BLaER1 treated with 17β-estradiol and CSF1 and Interleukin-3, amounts not matched to agents 10 nM and 100 nM (cell line): ENCODE data around the gene EFTUD2.

Experiments
- H3K27ac ChIP-seq, 11 experiments: shearing (Covaris generic); formaldehyde crosslinking; 2 replicates each; pipeline ENCODE4 v1.8.1; 2022
- H3K27me3 ChIP-seq, 11 experiments: shearing (Covaris generic); formaldehyde crosslinking; 2 replicates each; pipeline ENCODE4 v1.8.1; 2022
- H3K36me3 ChIP-seq, 11 experiments: shearing (Covaris generic); formaldehyde crosslinking; 2 replicates each; pipeline ENCODE4 v1.8.1; 2022
- H3K4me1 ChIP-seq, 10 experiments: shearing (Covaris generic); formaldehyde crosslinking; 2 replicates each; pipeline ENCODE4 v1.8.1; 2022
- H3K4me2 ChIP-seq, 11 experiments: shearing (Covaris generic); formaldehyde crosslinking; 2 replicates each; pipeline ENCODE4 v1.8.1; 2022
- H3K4me3 ChIP-seq, 10 experiments: shearing (Covaris generic); formaldehyde crosslinking; 2 replicates each; pipeline ENCODE4 v1.8.1; 2022
- H3K9ac ChIP-seq, 11 experiments: shearing (Covaris generic); formaldehyde crosslinking; 2 replicates each; pipeline ENCODE4 v1.8.1; 2022
- H3K9me3 ChIP-seq, 11 experiments: shearing (Covaris generic); formaldehyde crosslinking; replicated peaks in 1 of 11; 2 replicates each; pipeline ENCODE4 v1.8.1; 2022
- H4K20me1 ChIP-seq, 11 experiments: shearing (Covaris generic); formaldehyde crosslinking; 2 replicates each; pipeline ENCODE4 v1.8.1; 2022
- Cebpa-rat ChIP-seq, 11 experiments: shearing (Covaris generic); IDR thresholded peaks; 2 replicates each; pipeline ENCODE4 v1.8.1; 2022

The EFTUD2 gene

GRCh38 chr17:44928950-44929720 lies 29.9 kb upstream of the EFTUD2 start:
- Histone ChIP-seq H3K36me3 (peaks cover 8 to 99% (median 88%) of the 10 kb centered on the region in 11 experiments; a peak in 21 of 22 replicates), H3K27ac (no peak overlapping the region), H4K20me1 (peaks cover 0 to 87% (median 40%) of the 10 kb centered on the region in 11 experiments; a peak in 14 of 22 replicates), H3K4me3 (no peak overlapping the region), H3K9me3 (no peaks in the 10 kb centered on the region), H3K4me2 (no peak overlapping the region), H3K27me3 (no peaks in the 10 kb centered on the region), H3K4me1 (peaks cover 0 to 18% (median 12%) of the 10 kb centered on the region in 10 experiments; a peak in 14 of 20 replicates), H3K9ac (0 out of 22 replicates have a peak overlapping the region, but pooled peaks of 1 of the 11 experiments have one; percentile 20)
- TF ChIP-seq Cebpa-rat (IDR thresholded peaks at IDR 0.05), result no peak

- Histone ChIP-seq H4K20me1 (peaks cover 0 to 77% (median 39%) of the 10 kb centered on the region in 11 experiments; a peak in 14 of 22 replicates), H3K4me1 (peaks cover 0 to 18% (median 12%) of the 10 kb centered on the region in 10 experiments; a peak in 14 of 20 replicates), H3K27ac (no peak overlapping the region; a peak in 1 of 22 replicates), H3K9me3 (no peaks in the 10 kb centered on the region), H3K4me2 (peak overlapping the region in 1 of 11 experiments; percentile 4; a peak in 1 of 22 replicates), H3K9ac (no peak overlapping the region; a peak in 1 of 22 replicates), H3K36me3 (peaks cover 8 to 90% (median 78%) of the 10 kb centered on the region in 11 experiments; a peak in 21 of 22 replicates), H3K27me3 (no peaks in the 10 kb centered on the region), H3K4me3 (no peak overlapping the region)
- no peak for TF ChIP-seq Cebpa-rat (IDR thresholded peaks at IDR 0.05)
Measured at GRCh38 chr17:44928136-44928535, 28.9 kb upstream of the EFTUD2 start.

GRCh38 chr17:44927696-44928095 lies 28.5 kb upstream of the EFTUD2 start:
- peak overlapping the region in 1 of 11 experiments; percentile 4; a peak in 1 of 22 replicates for H3K4me2 ChIP-seq
- H3K36me3 ChIP-seq, result peaks cover 4 to 85% (median 74%) of the 10 kb centered on the region in 11 experiments; a peak in 20 of 22 replicates
- no peak for TF ChIP-seq Cebpa-rat (IDR thresholded peaks at IDR 0.05)
- H3K9me3 ChIP-seq, result no peaks in the 10 kb centered on the region
- H4K20me1 ChIP-seq, result peaks cover 0 to 73% (median 38%) of the 10 kb centered on the region in 11 experiments; a peak in 14 of 22 replicates
- peaks cover 0 to 18% (median 12%) of the 10 kb centered on the region in 10 experiments; a peak in 14 of 20 replicates for H3K4me1 ChIP-seq
- H3K9ac ChIP-seq, result peak overlapping the region in 1 of 11 experiments; percentile 19; a peak in 1 of 22 replicates
- no peaks in the 10 kb centered on the region for H3K27me3 ChIP-seq
- no peak overlapping the region for H3K4me3 ChIP-seq
- no peak overlapping the region; a peak in 1 of 22 replicates for H3K27ac ChIP-seq

GRCh38 chr17:44926821-44927525 lies 27.7 kb upstream of the EFTUD2 start:
- Histone ChIP-seq H3K27me3 (no peaks in the 10 kb centered on the region), H3K4me2 (peak overlapping the region in 4 of 11 experiments; percentile 2 to 63 (median 52); a peak in 5 of 22 replicates), H3K4me3 (no peak overlapping the region), H3K27ac (no peak overlapping the region), H4K20me1 (peaks cover 0 to 65% (median 34%) of the 10 kb centered on the region in 11 experiments; a peak in 14 of 22 replicates), H3K9me3 (no peaks in the 10 kb centered on the region), H3K4me1 (peaks cover 0 to 22% (median 14%) of the 10 kb centered on the region in 10 experiments; a peak in 17 of 20 replicates), H3K9ac (peak overlapping the region in 2 of 11 experiments; percentile 19 to 28; a peak in 2 of 22 replicates), H3K36me3 (peaks cover 4 to 78% (median 67%) of the 10 kb centered on the region in 11 experiments; a peak in 20 of 22 replicates)
- no peak for TF ChIP-seq Cebpa-rat (IDR thresholded peaks at IDR 0.05)

- Histone ChIP-seq H3K4me3 (no peak overlapping the region), H3K36me3 (peaks cover under 1 to 69% (median 57%) of the 10 kb centered on the region in 11 experiments; a peak in 20 of 22 replicates)
- TF ChIP-seq Cebpa-rat (IDR thresholded peaks at IDR 0.05), result no peak
Measured at GRCh38 chr17:44925731-44926697, 26.8 kb upstream of the EFTUD2 start.

GRCh38 chr17:44924107-44924544 lies 24.9 kb upstream of the EFTUD2 start:
- no peak overlapping the region for H3K4me2 ChIP-seq
- peaks cover 0 to 50% (median 38%) of the 10 kb centered on the region in 11 experiments; a peak in 18 of 22 replicates for H3K36me3 ChIP-seq
- no peaks in the 10 kb centered on the region for H3K9me3 ChIP-seq
- peaks cover 0 to 54% (median 27%) of the 10 kb centered on the region in 11 experiments; a peak in 13 of 22 replicates for H4K20me1 ChIP-seq
- no peak overlapping the region for H3K4me3 ChIP-seq
- TF ChIP-seq Cebpa-rat (IDR thresholded peaks at IDR 0.05), result no peak
- no peak overlapping the region for H3K27ac ChIP-seq
- H3K4me1 ChIP-seq, result peaks cover 21 to 48% (median 36%) of the 10 kb centered on the region in 10 experiments
- peaks cover 0 to 12% (median 0%) of the 10 kb centered on the region in 11 experiments; a peak in 4 of 22 replicates for H3K27me3 ChIP-seq
- no peak overlapping the region for H3K9ac ChIP-seq

More at GRCh38 chr17:44925731-44926697, 26.8 kb upstream of the EFTUD2 start:
- H3K27me3 ChIP-seq, result peaks cover 0 to 5% (median 0%) of the 10 kb centered on the region in 11 experiments; a peak in 4 of 22 replicates
- peaks cover 9 to 31% (median 21%) of the 10 kb centered on the region in 10 experiments for H3K4me1 ChIP-seq
- H3K27ac ChIP-seq, result no peak overlapping the region
- H4K20me1 ChIP-seq, result peaks cover 0 to 56% (median 30%) of the 10 kb centered on the region in 11 experiments; a peak in 14 of 22 replicates
- H3K9me3 ChIP-seq, result no peaks in the 10 kb centered on the region
- no peak overlapping the region for H3K9ac ChIP-seq
- no peak overlapping the region for H3K4me2 ChIP-seq

- H3K9ac ChIP-seq, result no peak overlapping the region
- H3K27ac ChIP-seq, result no peak overlapping the region
- peaks cover 0 to 12% (median 0%) of the 10 kb centered on the region in 11 experiments; a peak in 4 of 22 replicates for H3K27me3 ChIP-seq
- no peak overlapping the region for H3K4me2 ChIP-seq
- H3K9me3 ChIP-seq, result no peaks in the 10 kb centered on the region
- TF ChIP-seq Cebpa-rat (IDR thresholded peaks at IDR 0.05), result no peak
- H3K4me3 ChIP-seq, result no peak overlapping the region
- peaks cover 0 to 38% (median 26%) of the 10 kb centered on the region in 11 experiments; a peak in 18 of 22 replicates for H3K36me3 ChIP-seq
- H3K4me1 ChIP-seq, result peaks cover 21 to 45% (median 36%) of the 10 kb centered on the region in 10 experiments
- peaks cover 0 to 42% (median 15%) of the 10 kb centered on the region in 11 experiments; a peak in 12 of 22 replicates for H4K20me1 ChIP-seq
Measured at GRCh38 chr17:44922746-44923470, 23.7 kb upstream of the EFTUD2 start.
